OCI-LY7 (cell line): ENCODE data around the gene KCTD13.

Experiments used
- CTCF ChIP-seq: fragments of 200-600 bp; sonication (generic); conservative IDR thresholded peaks from 2 replicates; pipeline ENCODE4 v1.5.1; 2014; ENCODE audit warnings: mild to moderate bottlenecking, antibody characterized with exemption, low read length, moderate library complexity, mixed read lengths
- EZH2phosphoT487 ChIP-seq: fragments of 200-600 bp; sonication (generic); IDR thresholded peaks from 2 replicates; pipeline ENCODE4 v1.6.1; 2018; ENCODE audit warnings: low read depth, borderline replicate concordance, mild to moderate bottlenecking, mixed run types, antibody characterized with exemption, low read length, moderate library complexity, mixed read lengths

DNA sequence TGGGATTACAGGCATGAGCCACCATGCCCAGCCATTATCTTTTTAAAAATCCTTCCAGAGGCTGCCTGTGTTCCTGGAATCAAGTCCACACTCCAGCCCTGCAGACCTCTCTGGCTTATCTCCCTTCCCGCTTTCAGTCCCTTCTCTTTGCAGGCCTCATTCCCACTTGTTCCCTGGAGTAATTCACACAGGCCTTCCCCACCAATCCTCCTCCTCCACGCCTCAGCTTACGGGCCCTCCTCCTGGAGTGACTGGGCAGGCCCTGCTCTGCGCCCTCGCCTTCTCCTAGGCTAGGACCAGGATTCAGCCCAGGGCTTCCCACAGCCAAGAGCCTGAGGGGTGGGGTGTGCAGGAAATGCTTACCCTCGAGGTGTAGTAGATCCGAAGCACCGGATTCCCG lies 65.8 kb downstream of the KCTD13 start:
- TF ChIP-seq CTCF (no peak), EZH2phosphoT487 (no peak)
